ENCODE results near the gene ANGEL1. TPM values are rescaled to one million over a fixed set of nuclear protein-coding genes. Genes with fewer than 3 reads are reported as not detected.

The ANGEL1 gene
- total and polyA plus RNA-seq, 2 of the 8 experiments (the other 6 are each of a cell fraction or from before 2014, with no cell fraction given) = 26.8 to 27.2 TPM

GRCh38 chr14:76806446-76806845 is 6.2 kb downstream of the ANGEL1 start (continued):
- TF ChIP-seq GABPA (IDR thresholded peaks at IDR 0.05; ENCODE audit: borderline replicate concordance, insufficient read depth, low read length) = no peak
- TF ChIP-seq TEAD4 (IDR thresholded peaks at IDR 0.05; ENCODE audit: low read depth, low read length) = no peak
- no peak for TF ChIP-seq CBX5 (IDR thresholded peaks at IDR 0.05; ENCODE audit: low read depth, low read length)
- TF ChIP-seq ATF3 (IDR thresholded peaks at IDR 0.05; ENCODE audit: insufficient read depth, low read depth, low read length) = no peak

All from H1 (cell line).